OCI-LY3 (cell line): Measurements from ENCODE around the gene EDDM13.

Source experiments
- H2AFZ ChIP-seq: fragments of 200-600, 300-600 bp; shearing (Covaris generic); 2 replicates; pipeline ENCODE4 v1.6.0; 2014; ENCODE audit warnings: antibody characterized with exemption, low read depth, low read length
- H3K27ac ChIP-seq: fragments of 200-600, 300-600 bp; sonication (generic); 2 replicates; pipeline ENCODE4 v1.5.1; 2014; ENCODE audit warnings: mild to moderate bottlenecking, low read length, moderate library complexity, mixed read lengths
- H3K27me3 ChIP-seq: fragments of 200-600, 300-600 bp; sonication (generic); 2 replicates; pipeline ENCODE4 v1.6.1; 2014; ENCODE audit warnings: low read depth, low read length, mixed read lengths
- H3K36me3 ChIP-seq: fragments of 200-600, 300-600 bp; sonication (generic); replicated peaks from 2 replicates; pipeline ENCODE3; 2014; ENCODE audit warnings: low read depth, low read length, mixed read lengths
- H3K4me1 ChIP-seq: fragments of 300-600, 200-600 bp; sonication (generic); 2 replicates; pipeline ENCODE4 v1.6.1; 2014; ENCODE audit warnings: low read length, mixed read lengths
- H3K4me2 ChIP-seq: fragments of 200-600, 300-600 bp; sonication (generic); 2 replicates; pipeline ENCODE4 v1.6.1; 2014; ENCODE audit warnings: low read length, mixed read lengths
- H3K4me3 ChIP-seq: fragments of 300-600, 200-600 bp; sonication (generic); 2 replicates; pipeline ENCODE4 v1.5.1; 2014; ENCODE audit warnings: antibody characterized with exemption, mild to moderate bottlenecking, low read length, moderate library complexity
- H3K79me2 ChIP-seq: fragments of 300-600, 200-600 bp; shearing (Covaris generic); 2 replicates; pipeline ENCODE4 v1.6.1; 2014; ENCODE audit warnings: mild to moderate bottlenecking, low read length, mixed read lengths
- H3K9ac ChIP-seq: fragments of 300-600, 200-600 bp; shearing (Covaris generic); 2 replicates; pipeline ENCODE4 v1.6.0; 2014; ENCODE audit warnings: mild to moderate bottlenecking, low read length, moderate library complexity
- H3K9me3 ChIP-seq: fragments of 200-600, 300-600 bp; shearing (Covaris generic); 2 replicates; pipeline ENCODE4 v1.6.1; 2014; ENCODE audit warnings: low read length, mixed read lengths; ENCODE audit not compliant: insufficient read depth
- H4K20me1 ChIP-seq: fragments of 200-600, 300-600 bp; sonication (generic); 2 replicates; pipeline ENCODE4 v1.6.1; 2016; ENCODE audit warnings: low read length, mixed read lengths; ENCODE audit not compliant: insufficient read depth
- EZH2phosphoT487 ChIP-seq: fragments of 200-600 bp; shearing (Covaris generic); IDR thresholded peaks from 2 replicates; pipeline ENCODE4 v1.6.1; 2018; ENCODE audit warnings: antibody characterized with exemption, mixed run types, low read depth
- TF ChIP-seq, protein P1 (sequence below): fragments of 200-600, 300-600 bp; sonication (generic); IDR thresholded peaks from 2 replicates; pipeline ENCODE4 v1.5.1; 2014; ENCODE audit warnings: antibody characterized with exemption, low read length, low read depth

Gene EDDM13

DNA sequence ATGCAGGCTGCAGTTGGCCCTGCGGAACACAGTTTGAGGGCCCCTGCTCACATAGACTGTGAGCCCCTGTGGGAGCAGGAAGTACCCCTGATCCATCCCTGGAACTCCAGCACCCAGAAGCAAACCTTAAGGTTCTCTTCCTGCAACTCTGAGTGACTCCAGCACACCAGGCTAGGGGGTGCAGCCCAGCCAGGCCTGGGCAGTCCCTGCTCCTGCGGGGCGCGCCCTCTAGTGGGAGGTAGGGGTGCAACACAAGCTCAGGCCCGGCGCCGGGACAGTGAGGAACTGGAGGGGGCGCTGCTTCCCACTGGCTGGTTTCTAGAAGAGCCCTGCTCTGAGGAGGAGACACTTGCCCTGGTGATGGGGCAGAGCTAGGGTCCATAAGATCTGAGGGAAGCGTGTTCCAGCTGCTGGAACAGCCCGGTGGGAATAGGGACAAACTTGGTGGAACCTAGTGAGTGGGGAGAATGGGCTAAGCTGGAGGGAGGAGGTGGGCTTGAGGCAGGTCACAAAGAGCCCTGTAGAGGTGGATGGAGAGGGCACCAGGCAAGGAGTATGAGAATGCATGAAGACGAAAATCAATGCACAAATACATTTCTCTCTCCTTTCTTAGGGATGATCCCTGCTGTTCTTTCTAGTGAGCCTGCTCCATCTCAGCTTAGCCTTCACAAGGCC lies 37.1 kb downstream of the EDDM13 start:
- H3K36me3 ChIP-seq = peaks cover 5% of the 10 kb centered on the region
- no peak overlapping the region for H2AFZ ChIP-seq
- H3K4me2 ChIP-seq = no peak overlapping the region
- H3K9ac ChIP-seq = no peak overlapping the region
- no peaks in the 10 kb centered on the region for H3K27me3 ChIP-seq
- no peaks in the 10 kb centered on the region for H4K20me1 ChIP-seq
- no peak overlapping the region for H3K27ac ChIP-seq
- peaks cover 6% of the 10 kb centered on the region for H3K4me1 ChIP-seq
- H3K9me3 ChIP-seq = no peaks in the 10 kb centered on the region
- no peak overlapping the region for H3K4me3 ChIP-seq
- TF ChIP-seq EZH2phosphoT487 = no peak
- TF ChIP-seq, protein P1, sequence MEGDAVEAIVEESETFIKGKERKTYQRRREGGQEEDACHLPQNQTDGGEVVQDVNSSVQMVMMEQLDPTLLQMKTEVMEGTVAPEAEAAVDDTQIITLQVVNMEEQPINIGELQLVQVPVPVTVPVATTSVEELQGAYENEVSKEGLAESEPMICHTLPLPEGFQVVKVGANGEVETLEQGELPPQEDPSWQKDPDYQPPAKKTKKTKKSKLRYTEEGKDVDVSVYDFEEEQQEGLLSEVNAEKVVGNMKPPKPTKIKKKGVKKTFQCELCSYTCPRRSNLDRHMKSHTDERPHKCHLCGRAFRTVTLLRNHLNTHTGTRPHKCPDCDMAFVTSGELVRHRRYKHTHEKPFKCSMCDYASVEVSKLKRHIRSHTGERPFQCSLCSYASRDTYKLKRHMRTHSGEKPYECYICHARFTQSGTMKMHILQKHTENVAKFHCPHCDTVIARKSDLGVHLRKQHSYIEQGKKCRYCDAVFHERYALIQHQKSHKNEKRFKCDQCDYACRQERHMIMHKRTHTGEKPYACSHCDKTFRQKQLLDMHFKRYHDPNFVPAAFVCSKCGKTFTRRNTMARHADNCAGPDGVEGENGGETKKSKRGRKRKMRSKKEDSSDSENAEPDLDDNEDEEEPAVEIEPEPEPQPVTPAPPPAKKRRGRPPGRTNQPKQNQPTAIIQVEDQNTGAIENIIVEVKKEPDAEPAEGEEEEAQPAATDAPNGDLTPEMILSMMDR = peak; percentile 100
- peaks cover 6% of the 10 kb centered on the region; the same call in 1 of the 2 replicates for H3K79me2 ChIP-seq

DNA sequence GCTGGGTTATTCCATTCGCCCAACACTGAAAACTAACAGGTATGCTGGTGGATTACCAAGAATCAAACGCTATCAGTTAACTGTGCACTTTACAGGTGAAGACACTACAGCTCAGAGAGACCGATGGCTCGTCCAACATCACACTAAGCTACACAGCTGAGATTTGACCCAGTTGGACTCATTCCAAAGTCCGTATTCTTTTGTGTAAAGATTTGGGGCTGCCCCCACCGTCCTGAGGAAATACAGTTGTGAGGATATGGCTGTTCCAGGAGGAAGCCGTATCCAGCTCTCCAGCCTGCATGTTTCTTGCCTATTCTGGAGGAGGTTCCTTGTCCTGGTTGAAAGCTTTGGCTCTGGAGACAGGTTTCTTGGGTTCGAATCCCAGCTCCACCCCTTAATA lies 37.9 kb downstream of the EDDM13 start:
- Histone ChIP-seq H4K20me1 (no peaks in the 10 kb centered on the region), H3K36me3 (peaks cover 3% of the 10 kb centered on the region), H3K9me3 (no peaks in the 10 kb centered on the region), H3K27ac (no peak overlapping the region), H3K4me1 (peaks cover 6% of the 10 kb centered on the region), H3K4me3 (no peak overlapping the region), H3K4me2 (no peak overlapping the region), H3K27me3 (no peaks in the 10 kb centered on the region), H3K9ac (no peak overlapping the region), H3K79me2 (peaks cover 6% of the 10 kb centered on the region; the same call in 1 of the 2 replicates), H2AFZ (no peak overlapping the region)
- TF ChIP-seq, protein P1 = no peak
- no peak for TF ChIP-seq EZH2phosphoT487

DNA sequence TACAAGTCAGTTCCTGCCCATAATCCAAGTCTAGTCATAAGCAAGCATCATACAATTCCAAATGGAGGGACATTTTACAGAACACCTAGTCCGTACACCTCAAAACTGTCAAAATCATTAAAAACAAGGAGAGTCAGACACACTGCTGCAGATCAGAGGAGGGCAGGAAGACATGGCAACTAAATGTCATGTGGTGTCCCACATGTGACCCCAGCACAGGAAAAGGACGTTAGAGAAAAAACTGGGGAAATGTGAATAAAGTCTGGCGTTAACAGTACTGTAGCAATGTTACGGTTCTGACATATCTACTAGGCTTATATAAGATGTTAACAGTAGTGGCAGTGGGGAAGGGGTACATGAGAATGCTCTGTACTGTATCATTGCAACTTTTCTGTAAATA lies 39.8 kb downstream of the EDDM13 start:
- Histone ChIP-seq H2AFZ (no peak overlapping the region), H3K36me3 (peaks cover 3% of the 10 kb centered on the region), H3K9me3 (no peaks in the 10 kb centered on the region), H4K20me1 (no peaks in the 10 kb centered on the region), H3K27me3 (no peaks in the 10 kb centered on the region), H3K9ac (no peak overlapping the region), H3K4me1 (peaks cover 12% of the 10 kb centered on the region), H3K27ac (no peak overlapping the region), H3K4me2 (no peak overlapping the region), H3K79me2 (peaks cover 6% of the 10 kb centered on the region; the same call in 1 of the 2 replicates), H3K4me3 (no peak overlapping the region)
- TF ChIP-seq, protein P1 = no peak
- no peak for TF ChIP-seq EZH2phosphoT487

DNA sequence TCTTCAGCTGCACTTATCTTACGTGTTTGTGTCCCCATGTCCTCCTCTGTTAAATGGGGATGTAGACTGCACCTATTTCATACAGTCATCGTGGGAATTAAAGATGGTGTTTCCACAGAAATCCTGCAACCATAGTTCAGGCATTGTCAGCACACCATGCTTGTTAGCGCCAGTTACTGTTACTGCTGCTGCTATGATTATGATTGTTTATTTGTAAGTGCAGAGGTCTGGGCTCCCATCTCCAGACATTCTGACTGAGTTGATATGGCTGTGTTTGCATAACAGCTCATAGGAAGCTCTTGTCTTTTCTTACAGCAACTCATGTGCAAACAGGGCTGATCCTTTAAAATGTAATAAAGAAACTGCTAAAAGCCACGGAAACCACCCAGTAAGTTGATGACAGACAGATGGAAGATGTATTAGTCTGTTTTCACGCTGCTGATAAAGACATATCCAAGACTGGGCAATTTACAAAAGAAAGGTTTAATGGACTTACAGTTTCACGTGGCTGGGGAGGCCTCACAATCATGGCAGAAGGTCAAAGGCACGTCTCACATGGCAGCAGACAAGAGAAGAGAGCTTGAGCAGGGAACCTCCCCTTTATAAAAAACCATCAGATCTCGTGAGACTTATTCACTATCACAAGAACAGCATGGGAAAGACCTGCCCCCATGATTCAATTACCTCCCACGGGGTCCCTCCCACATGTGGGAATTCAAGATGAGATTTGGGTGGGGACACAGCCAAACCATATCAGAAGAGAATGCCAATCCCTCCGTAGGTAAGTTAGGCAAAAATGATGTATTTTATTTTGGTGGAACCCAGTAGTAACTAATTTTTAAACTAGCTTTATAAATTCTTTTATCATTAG lies 40.5 kb downstream of the EDDM13 start:
- H3K4me2 ChIP-seq = peak overlapping the region; percentile 84
- no peaks in the 10 kb centered on the region for H4K20me1 ChIP-seq
- peaks cover 6% of the 10 kb centered on the region; the same call in 1 of the 2 replicates for H3K79me2 ChIP-seq
- H3K9ac ChIP-seq = no peak overlapping the region; the same call in 1 of the 2 replicates
- H3K27ac ChIP-seq = no peak overlapping the region
- H3K4me3 ChIP-seq = no peak overlapping the region
- H2AFZ ChIP-seq = no peak overlapping the region
- H3K27me3 ChIP-seq = no peaks in the 10 kb centered on the region
- H3K4me1 ChIP-seq = peaks cover 12% of the 10 kb centered on the region
- peaks cover 3% of the 10 kb centered on the region for H3K36me3 ChIP-seq
- TF ChIP-seq, protein P1 = no peak
- no peak for TF ChIP-seq EZH2phosphoT487
- H3K9me3 ChIP-seq = no peaks in the 10 kb centered on the region
